Esophagus muscularis mucosa (tissue), 4 donors: ENCODE results near the gene ADCY10.

Source experiments
- EP300 ChIP-seq: sonication (generic); formaldehyde crosslinking; IDR thresholded peaks from one replicate; pipeline ENCODE4 v1.6.1; 2017; ENCODE audit warnings: antibody characterized with exemption
- POLR2A ChIP-seq: fragments of 450-650 bp; IDR thresholded peaks from one replicate; pipeline ENCODE4 v1.6.1; 2017; ENCODE audit warnings: antibody characterized with exemption, moderate library complexity, mild to moderate bottlenecking, low read depth
- POLR2AphosphoS5 ChIP-seq, 2 donors: sonication (generic); formaldehyde crosslinking; IDR thresholded peaks; one replicate each; pipeline ENCODE4 v1.6.1; 2017; ENCODE audit warnings: antibody characterized with exemption in 2 of 2
- TF ChIP-seq, protein P1 (sequence below), 3 experiments: fragments of 200-600 bp in 2 of 3; fragments of 450-650 bp in 1 of 3; sonication (generic) in 2 of 3; IDR thresholded peaks; one replicate each; pipeline ENCODE4 v1.5.1; 2017 to 2019; ENCODE audit warnings: antibody characterized with exemption in 3 of 3, mild to moderate bottlenecking in 2 of 3, moderate library complexity in 1 of 3

- TF ChIP-seq POLR2AphosphoS5 (IDR thresholded peaks at IDR 0.05): no peak
- TF ChIP-seq, protein P1, sequence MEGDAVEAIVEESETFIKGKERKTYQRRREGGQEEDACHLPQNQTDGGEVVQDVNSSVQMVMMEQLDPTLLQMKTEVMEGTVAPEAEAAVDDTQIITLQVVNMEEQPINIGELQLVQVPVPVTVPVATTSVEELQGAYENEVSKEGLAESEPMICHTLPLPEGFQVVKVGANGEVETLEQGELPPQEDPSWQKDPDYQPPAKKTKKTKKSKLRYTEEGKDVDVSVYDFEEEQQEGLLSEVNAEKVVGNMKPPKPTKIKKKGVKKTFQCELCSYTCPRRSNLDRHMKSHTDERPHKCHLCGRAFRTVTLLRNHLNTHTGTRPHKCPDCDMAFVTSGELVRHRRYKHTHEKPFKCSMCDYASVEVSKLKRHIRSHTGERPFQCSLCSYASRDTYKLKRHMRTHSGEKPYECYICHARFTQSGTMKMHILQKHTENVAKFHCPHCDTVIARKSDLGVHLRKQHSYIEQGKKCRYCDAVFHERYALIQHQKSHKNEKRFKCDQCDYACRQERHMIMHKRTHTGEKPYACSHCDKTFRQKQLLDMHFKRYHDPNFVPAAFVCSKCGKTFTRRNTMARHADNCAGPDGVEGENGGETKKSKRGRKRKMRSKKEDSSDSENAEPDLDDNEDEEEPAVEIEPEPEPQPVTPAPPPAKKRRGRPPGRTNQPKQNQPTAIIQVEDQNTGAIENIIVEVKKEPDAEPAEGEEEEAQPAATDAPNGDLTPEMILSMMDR (IDR thresholded peaks at IDR 0.05): no peak
- TF ChIP-seq POLR2A: no peak
- no peak for TF ChIP-seq EP300
Measured at GRCh38 chr1:167826127-167826526, 87.8 kb downstream of the ADCY10 start.
